ENCODE results near the gene SPC24. TPM values are rescaled to one million over a fixed set of nuclear protein-coding genes. Genes with fewer than 3 reads are reported as not detected.

The SPC24 gene
- total RNA-seq, 4 donors from 2014 or later: 1.4 to 6.6 (median 3.4) TPM

GRCh38 chr19:11096210-11096841 is 59.3 kb downstream of the SPC24 start:
- Histone ChIP-seq H3K36me3 (peaks cover 8 to 32% (median 19%) of the 10 kb centered on the region in 4 donors), H3K9me3 (no peaks in the 10 kb centered on the region), H3K27me3 (no peaks in the 10 kb centered on the region), H3K27ac (replicated peaks in 1 of 4) (peak overlapping the region; percentile 97 to 99 (median 97)), H3K4me1 (peaks cover 47 to 75% (median 57%) of the 10 kb centered on the region in 4 donors), H3K4me3 (no peak overlapping the region)
- DNase-seq (ENCODE audit: extremely low spot score): no peak
- WGBS: 68% methylated on average over 8 of the region's 10 CpGs
- intact Hi-C loops (cut with DNase I): loop anchor here (10.0 kb wide), 1 partner anchor 62 kb away; no protein-coding TSS in a partner anchor
- no peak for TF ChIP-seq POLR2A (IDR thresholded peaks at IDR 0.05; ENCODE audit: low read depth)
- TF ChIP-seq POLR2AphosphoS5 (IDR thresholded peaks at IDR 0.05): peak; percentile 30 to 35

Other genes with a start within 250 kb of the SPC24 start
- gene YIPF2, start 227.1 kb downstream of the SPC24 start, total RNA-seq: 10 to 100 TPM; 23.3 to 50.1 (median 31.0) TPM
- gene TIMM29, start 227.0 kb downstream of the SPC24 start, total RNA-seq: 10 to 100 TPM; 32.6 to 58.7 (median 45.9) TPM
- gene SMARCA4, start 194.8 kb downstream of the SPC24 start, total RNA-seq: 10 to 100 TPM; 48.0 to 78.2 (median 53.9) TPM
- 100 to 1,000 TPM in 1 of 4 donors, 10 to 100 TPM in 3; 14.2 to 258 (median 47.5) TPM for gene LDLR, start 66.3 kb downstream of the SPC24 start, total RNA-seq
- 1,000 to 10,000 TPM; 1,125 to 1,746 (median 1,157) TPM for gene KANK2, start 41.8 kb upstream of the SPC24 start, total RNA-seq
- gene ANGPTL8, start 83.8 kb upstream of the SPC24 start, total RNA-seq: 1 to 10 TPM in 1 of 4 donors, not detected in 3; 2.0 TPM
- gene DOCK6, start 106.7 kb upstream of the SPC24 start, total RNA-seq: 10 to 100 TPM; 32.6 to 51.0 (median 40.1) TPM
- not detected for gene TSPAN16, start 140.4 kb upstream of the SPC24 start, total RNA-seq
- 10 to 100 TPM; 15.1 to 40.3 (median 27.9) TPM for gene RAB3D, start 183.9 kb upstream of the SPC24 start, total RNA-seq
- gene TMEM205, start 190.5 kb upstream of the SPC24 start, total RNA-seq: 100 to 1,000 TPM; 197 to 241 (median 206) TPM
- 10 to 100 TPM in 3 of 4 donors, 1 to 10 TPM in 1; 8.3 to 17.6 (median 13.8) TPM for gene CCDC159, start 190.7 kb upstream of the SPC24 start, total RNA-seq
- 10 to 100 TPM; 32.0 to 49.8 (median 37.5) TPM for gene PLPPR2, start 199.7 kb upstream of the SPC24 start, total RNA-seq
- 1 to 10 TPM in 3 of 4 donors, under 1 TPM in 1; 0.66 to 1.7 (median 1.5) TPM for gene SWSAP1, start 218.9 kb upstream of the SPC24 start, total RNA-seq
- gene EPOR, start 228.5 kb upstream of the SPC24 start, total RNA-seq: 1 to 10 TPM in 3 of 4 donors, under 1 TPM in 1; 0.99 to 5.2 (median 4.4) TPM